Neural progenitor cell (in vitro differentiated cells): ENCODE results near the gene RNF25.

Experiments
- CTCF ChIP-seq: fragments of 200-600 bp; sonication (generic); IDR thresholded peaks from 2 replicates; pipeline ENCODE4 v1.5.1; 2017; ENCODE audit warnings: antibody characterized with exemption, mild to moderate bottlenecking
- EZH2 ChIP-seq: fragments of 200-600 bp; sonication (generic); IDR thresholded peaks from 2 replicates; pipeline ENCODE4 v1.6.1; 2017; ENCODE audit warnings: antibody characterized with exemption, mild to moderate bottlenecking, moderate library complexity

DNA sequence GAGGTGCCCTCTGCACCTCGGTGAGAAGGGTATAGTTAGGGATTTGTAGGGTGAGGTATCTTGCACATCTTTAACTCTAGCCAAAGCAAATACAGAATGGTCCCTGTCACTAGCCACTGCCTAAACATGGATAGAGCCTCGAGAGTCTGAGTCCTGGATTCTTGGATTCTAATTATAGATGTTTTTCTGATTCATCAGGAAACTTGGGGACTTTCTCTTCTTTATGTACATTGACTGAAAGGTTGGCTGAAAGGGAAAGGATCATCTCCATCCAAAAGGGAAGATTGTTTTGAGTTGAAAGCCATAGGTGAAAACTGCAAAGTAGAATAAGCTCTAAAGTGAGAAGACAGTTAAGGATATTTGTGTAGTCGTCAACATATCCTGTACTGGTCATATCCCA, 8.3 kb upstream of the RNF25 start:
- no peak for TF ChIP-seq CTCF
- no peak for TF ChIP-seq EZH2
